ENCODE results near the gene MRPS27.

DNA sequence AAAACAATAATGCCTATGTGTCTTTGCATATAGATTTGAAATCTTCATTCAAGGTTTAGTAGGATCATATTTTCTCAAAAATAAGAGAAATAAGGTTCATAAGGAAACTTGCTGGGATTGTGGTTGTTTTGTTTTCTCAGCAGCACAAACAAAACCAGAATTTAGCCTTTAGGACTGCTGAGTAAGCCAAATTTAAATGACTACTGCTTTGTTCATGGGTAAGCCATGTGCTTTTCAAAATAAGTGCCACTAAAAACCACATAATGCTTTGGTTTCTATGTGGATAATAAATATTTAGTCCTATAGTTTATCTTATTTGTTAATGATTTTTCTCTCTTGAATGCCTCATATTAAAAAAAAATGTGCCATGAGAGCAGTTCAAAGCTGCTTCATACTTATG is 38.9 kb upstream of the MRPS27 start:
- TF ChIP-seq POLR2AphosphoS5 (IDR thresholded peaks at IDR 0.05; ENCODE audit: low read depth, low read length) (no peak), REST (IDR thresholded peaks at IDR 0.05; ENCODE audit: insufficient read depth in 1 of 2, low read depth in 2 of 2, low read length in 2 of 2) (no peak), TAF1 (IDR thresholded peaks at IDR 0.05; ENCODE audit: borderline replicate concordance, insufficient read depth, low read length) (no peak), FOXP2 (optimal IDR thresholded peaks at IDR 0.05; ENCODE audit: borderline replicate concordance, extremely low read depth, extremely low read length, insufficient read depth) (no peak), SIN3A (IDR thresholded peaks at IDR 0.05; ENCODE audit: borderline replicate concordance, insufficient read depth, low read length) (no peak)
